ENCODE measurements around the gene LAPTM4A. TPM values are rescaled to one million over a fixed set of nuclear protein-coding genes. Genes with fewer than 3 reads are reported as not detected.

The LAPTM4A gene
- total RNA-seq, 2 donors from 2014 or later, result 181 to 200 TPM

DNA sequence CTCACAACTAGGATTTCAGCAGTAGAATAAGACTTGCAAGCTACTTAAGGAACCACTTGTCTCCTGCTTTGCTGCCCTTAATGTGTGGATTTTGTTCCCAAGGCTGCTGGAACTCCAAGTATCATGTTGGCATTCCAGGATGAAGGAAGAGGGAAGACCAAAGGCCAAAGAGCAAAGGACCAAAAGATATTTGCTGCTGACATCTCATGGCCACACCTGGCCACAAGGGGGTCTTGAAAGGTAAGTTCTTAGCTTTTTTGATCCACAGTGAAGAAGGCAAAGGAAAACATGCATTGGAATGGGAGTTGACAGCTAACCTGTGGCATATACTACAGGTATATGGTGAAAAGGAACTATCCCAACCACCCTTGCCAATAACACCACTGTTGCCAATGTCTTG, 35.1 kb downstream of the LAPTM4A start:
- ATAC-seq (ENCODE audit: insufficient number of reproducible peaks, low FRiP score, low read depth) (no peak), DNase-seq (ENCODE audit: low spot score) (no peak)
- no peaks in the 10 kb centered on the region for H3K36me3 ChIP-seq
- peaks cover 10 to 12% of the 10 kb centered on the region in 2 donors for H3K4me1 ChIP-seq (ENCODE audit: control insufficient read depth in 1 of 2, low read depth in 2 of 2)
- H3K27ac ChIP-seq, result no peak overlapping the region
- H3K4me3 ChIP-seq, result no peak overlapping the region
- H3K9me3 ChIP-seq, result no peaks in the 10 kb centered on the region
- TF ChIP-seq, protein P1, sequence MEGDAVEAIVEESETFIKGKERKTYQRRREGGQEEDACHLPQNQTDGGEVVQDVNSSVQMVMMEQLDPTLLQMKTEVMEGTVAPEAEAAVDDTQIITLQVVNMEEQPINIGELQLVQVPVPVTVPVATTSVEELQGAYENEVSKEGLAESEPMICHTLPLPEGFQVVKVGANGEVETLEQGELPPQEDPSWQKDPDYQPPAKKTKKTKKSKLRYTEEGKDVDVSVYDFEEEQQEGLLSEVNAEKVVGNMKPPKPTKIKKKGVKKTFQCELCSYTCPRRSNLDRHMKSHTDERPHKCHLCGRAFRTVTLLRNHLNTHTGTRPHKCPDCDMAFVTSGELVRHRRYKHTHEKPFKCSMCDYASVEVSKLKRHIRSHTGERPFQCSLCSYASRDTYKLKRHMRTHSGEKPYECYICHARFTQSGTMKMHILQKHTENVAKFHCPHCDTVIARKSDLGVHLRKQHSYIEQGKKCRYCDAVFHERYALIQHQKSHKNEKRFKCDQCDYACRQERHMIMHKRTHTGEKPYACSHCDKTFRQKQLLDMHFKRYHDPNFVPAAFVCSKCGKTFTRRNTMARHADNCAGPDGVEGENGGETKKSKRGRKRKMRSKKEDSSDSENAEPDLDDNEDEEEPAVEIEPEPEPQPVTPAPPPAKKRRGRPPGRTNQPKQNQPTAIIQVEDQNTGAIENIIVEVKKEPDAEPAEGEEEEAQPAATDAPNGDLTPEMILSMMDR (IDR thresholded peaks at IDR 0.05), result no peak
- no peaks in the 10 kb centered on the region for H3K27me3 ChIP-seq (replicated peaks; ENCODE audit: insufficient read depth)

DNA sequence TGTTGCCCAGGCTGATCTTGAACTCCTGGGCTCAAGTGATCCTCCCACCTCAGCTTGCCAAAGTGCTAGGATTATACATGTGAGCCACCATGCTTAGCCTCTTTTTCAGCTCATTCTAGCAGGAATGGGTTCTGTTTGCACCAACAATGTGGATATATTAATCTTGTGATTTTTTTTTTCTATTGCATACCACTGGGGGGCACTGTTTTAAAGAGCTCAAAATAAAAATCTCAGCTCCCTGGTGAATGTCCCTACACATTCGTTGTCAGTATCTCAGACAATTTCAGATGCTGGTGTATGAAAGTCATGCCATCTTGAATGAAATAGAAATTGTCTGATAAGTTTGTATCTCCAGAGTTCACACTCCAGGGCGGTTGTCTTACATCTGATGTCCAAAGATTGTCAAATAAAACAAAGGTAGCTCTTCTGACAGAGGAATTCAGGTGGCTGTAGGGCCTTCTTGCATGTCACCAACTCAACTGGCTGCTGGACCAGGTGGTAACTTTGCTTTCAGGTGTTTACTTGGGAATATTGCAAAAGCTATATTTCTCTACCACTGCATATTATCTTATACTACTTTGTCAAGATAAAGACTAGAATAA, 35.8 kb downstream of the LAPTM4A start:
- peaks cover 10 to 12% of the 10 kb centered on the region in 2 donors for H3K4me1 ChIP-seq (ENCODE audit: control insufficient read depth in 1 of 2, low read depth in 2 of 2)
- no peaks in the 10 kb centered on the region for H3K27me3 ChIP-seq (replicated peaks; ENCODE audit: insufficient read depth)
- no peak for DNase-seq (ENCODE audit: low spot score)
- H3K27ac ChIP-seq, result no peak overlapping the region
- H3K36me3 ChIP-seq, result no peaks in the 10 kb centered on the region
- TF ChIP-seq, protein P1 (IDR thresholded peaks at IDR 0.05), result peak; percentile 62
- H3K4me3 ChIP-seq, result no peak overlapping the region
- peak; percentile 41 for ATAC-seq (ENCODE audit: insufficient number of reproducible peaks, low FRiP score, low read depth)
- no peaks in the 10 kb centered on the region for H3K9me3 ChIP-seq

DNA sequence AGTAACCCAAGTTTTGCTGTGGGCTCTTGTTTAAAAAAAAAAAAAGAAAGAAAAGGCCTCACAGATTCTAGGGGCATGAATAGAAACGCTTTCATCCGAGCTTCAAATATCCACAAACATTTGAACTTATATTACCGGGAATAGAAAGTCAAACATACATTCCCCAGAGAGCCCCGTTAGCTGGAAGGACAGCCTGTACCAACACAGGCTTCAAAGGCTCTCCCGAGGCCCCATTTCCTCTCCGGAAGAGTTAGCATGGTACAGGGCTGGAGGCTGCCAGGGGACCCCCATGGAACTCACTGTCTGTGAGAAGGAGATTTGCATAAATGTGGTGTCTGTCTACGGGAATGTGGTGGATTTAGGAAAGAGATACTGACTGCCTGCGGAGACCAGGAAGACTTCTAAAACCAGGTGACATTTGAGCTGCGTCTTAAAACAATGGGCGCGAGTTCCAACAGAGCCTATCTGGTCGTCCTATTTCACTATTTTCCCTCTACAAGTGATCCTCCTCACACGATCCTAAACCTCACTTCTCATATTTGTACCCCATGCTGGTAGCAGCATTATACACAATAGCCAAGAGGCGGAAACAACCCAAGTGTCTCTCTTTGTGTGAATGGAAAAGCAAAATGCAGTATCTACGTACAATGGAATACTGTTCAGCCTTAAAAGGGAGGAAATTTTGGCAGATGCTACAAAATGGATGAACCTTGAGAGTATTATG, 38.1 kb downstream of the LAPTM4A start:
- no peaks in the 10 kb centered on the region for H3K27me3 ChIP-seq (replicated peaks; ENCODE audit: insufficient read depth)
- H3K36me3 ChIP-seq, result no peaks in the 10 kb centered on the region
- ATAC-seq (ENCODE audit: insufficient number of reproducible peaks, low FRiP score, low read depth) (no peak), DNase-seq (ENCODE audit: low spot score) (no peak)
- TF ChIP-seq, protein P1 (IDR thresholded peaks at IDR 0.05), result no peak
- H3K27ac ChIP-seq, result peak overlapping the region; percentile 76 to 80
- peak overlapping the region; percentile 88 for H3K4me3 ChIP-seq
- H3K9me3 ChIP-seq, result no peaks in the 10 kb centered on the region
- H3K4me1 ChIP-seq (ENCODE audit: control insufficient read depth in 1 of 2, low read depth in 2 of 2), result peaks cover 10 to 12% of the 10 kb centered on the region in 2 donors

DNA sequence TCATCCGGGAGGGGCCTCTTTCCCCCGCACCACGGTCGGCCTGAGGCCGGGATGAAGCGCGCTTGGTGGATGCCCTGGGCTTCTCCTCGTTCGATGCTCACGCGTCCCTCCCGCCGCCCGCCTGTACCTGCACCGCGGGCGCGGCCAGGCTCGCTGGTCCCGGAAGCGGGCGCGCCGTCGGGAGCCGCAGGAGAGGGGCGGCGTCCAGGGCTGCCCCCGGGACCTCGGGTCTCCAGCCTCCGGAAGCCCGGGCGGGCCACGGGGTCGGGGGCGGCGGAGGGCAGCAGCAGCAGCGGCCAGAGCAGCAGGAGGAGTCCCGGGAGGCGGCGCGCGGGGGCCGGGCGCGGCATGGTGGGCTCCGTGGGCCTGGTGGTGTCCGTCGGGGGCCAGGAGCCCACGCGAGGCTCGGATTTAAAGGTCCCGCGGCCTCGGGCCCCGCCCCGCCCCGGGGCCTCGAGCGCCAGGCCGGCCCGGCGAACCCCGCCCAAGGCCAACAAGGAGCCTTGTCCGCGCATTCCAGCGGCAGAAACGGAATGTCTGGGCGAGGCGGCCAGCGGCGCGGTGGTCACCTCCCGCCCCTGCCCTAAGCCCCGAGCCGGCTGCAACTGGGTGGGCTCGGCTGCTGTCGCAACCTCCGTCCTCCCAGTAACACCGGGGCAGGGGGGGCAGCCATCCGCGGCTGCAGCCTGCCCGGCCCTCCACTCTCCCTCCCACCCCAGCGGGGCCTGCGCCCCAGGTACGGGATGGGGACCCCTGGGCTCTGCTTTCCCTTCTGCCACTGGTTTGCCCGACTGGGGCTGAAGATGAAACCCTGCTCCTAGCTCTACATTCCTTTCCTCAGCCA, 38.9 kb downstream of the LAPTM4A start, which contains the start of gene MATN3:
Gene MATN3, minus strand, starts transcription at position 387 of the 844 bp plus-strand sequence. Its CDS starts 37 bp downstream, at position 350.
- TF ChIP-seq, protein P1 (IDR thresholded peaks at IDR 0.05), result no peak
- Histone ChIP-seq H3K4me3 (peak within 1 kb of the TSS; percentile 88), H3K27ac (peak within 1 kb of the TSS; percentile 76 to 80), H3K36me3 (no peaks in the 10 kb centered on the region), H3K9me3 (no peaks in the 10 kb centered on the region), H3K27me3 (replicated peaks; ENCODE audit: insufficient read depth) (no peaks in the 10 kb centered on the region), H3K4me1 (ENCODE audit: control insufficient read depth in 1 of 2, low read depth in 2 of 2) (peaks cover 10 to 12% of the 10 kb centered on the region in 2 donors)
- DNase-seq (ENCODE audit: low spot score) (no peak), ATAC-seq (ENCODE audit: insufficient number of reproducible peaks, low FRiP score, low read depth) (no peak)

DNA sequence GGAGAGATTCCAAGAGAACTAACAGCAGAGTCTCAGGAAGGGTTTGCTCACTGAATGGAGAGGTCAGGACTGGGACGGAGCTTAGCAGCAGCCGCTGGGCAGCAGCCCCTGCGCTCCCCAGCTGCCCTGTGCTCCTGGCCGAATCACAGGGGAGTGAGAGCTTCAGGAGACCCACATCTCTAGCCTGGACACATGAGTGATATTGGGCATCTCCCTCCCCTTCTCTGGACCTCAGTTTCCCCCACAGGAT, 39.5 kb downstream of the LAPTM4A start:
- peaks cover 10 to 12% of the 10 kb centered on the region in 2 donors for H3K4me1 ChIP-seq (ENCODE audit: control insufficient read depth in 1 of 2, low read depth in 2 of 2)
- no peaks in the 10 kb centered on the region for H3K27me3 ChIP-seq (replicated peaks; ENCODE audit: insufficient read depth)
- H3K36me3 ChIP-seq, result no peaks in the 10 kb centered on the region
- peak; percentile 21 for ATAC-seq (ENCODE audit: insufficient number of reproducible peaks, low FRiP score, low read depth)
- no peak for DNase-seq (ENCODE audit: low spot score)
- H3K9me3 ChIP-seq, result no peaks in the 10 kb centered on the region
- no peak overlapping the region for H3K27ac ChIP-seq
- TF ChIP-seq, protein P1 (IDR thresholded peaks at IDR 0.05), result no peak
- H3K4me3 ChIP-seq, result peak overlapping the region; percentile 88

All from thoracic aorta (tissue), 2 donors.